ENCODE results near the gene CDH4.

DNA sequence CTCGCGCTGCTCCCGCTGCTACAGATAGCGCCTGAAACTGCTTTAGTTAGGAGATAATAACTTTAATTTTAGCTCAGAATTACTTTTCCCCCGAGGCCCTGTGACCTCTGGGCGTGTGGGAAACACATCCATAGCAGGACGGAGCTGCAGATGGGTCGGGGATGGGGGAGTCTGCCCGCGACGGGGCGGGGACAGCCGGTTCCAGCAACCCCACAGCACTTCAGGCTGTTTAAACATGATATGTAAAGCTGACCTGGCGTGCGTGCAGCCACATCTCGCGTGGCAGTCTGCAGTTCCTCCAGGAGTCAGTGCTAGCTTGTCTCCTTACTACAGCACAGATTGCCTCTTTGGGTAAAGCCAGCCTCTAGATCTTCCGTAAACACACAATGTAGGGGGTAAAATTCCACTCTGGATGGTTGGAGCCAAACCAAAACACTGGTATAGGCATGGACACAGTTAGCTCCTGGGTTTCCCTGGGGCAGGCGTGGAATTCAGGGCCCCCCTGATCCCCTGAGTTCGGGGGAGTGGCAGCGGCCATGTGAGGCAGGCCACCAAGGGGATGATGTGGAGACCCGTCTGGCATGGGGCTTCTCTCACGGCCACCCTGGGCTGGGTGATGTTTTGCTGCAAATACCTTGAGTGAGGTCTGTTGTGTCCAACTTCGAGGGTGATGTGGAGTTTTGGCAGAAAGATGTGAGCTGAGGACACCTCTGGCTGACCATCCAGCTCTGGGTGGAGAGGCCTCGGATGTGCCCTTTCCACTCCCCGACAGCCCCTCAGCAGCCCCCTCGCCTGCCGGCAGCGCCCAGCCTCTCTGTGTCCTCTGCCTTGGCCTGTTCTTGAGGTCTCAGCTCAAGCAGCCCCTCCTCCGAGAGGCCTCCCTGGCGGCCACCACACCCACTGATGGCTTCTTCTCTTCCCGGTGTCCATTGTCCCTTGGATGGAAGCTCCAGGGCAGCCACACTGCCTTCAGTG lies 599.2 kb downstream of the CDH4 start:
- TF ChIP-seq, protein P1, sequence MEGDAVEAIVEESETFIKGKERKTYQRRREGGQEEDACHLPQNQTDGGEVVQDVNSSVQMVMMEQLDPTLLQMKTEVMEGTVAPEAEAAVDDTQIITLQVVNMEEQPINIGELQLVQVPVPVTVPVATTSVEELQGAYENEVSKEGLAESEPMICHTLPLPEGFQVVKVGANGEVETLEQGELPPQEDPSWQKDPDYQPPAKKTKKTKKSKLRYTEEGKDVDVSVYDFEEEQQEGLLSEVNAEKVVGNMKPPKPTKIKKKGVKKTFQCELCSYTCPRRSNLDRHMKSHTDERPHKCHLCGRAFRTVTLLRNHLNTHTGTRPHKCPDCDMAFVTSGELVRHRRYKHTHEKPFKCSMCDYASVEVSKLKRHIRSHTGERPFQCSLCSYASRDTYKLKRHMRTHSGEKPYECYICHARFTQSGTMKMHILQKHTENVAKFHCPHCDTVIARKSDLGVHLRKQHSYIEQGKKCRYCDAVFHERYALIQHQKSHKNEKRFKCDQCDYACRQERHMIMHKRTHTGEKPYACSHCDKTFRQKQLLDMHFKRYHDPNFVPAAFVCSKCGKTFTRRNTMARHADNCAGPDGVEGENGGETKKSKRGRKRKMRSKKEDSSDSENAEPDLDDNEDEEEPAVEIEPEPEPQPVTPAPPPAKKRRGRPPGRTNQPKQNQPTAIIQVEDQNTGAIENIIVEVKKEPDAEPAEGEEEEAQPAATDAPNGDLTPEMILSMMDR (IDR thresholded peaks at IDR 0.05; ENCODE audit: insufficient read depth, low read length, poor library complexity, severe bottlenecking), result no peak
- TF ChIP-seq EZH2phosphoT487 (conservative IDR thresholded peaks at IDR 0.05; ENCODE audit: low read length), result no peak
